HL-60/S4 (cell line): ENCODE data around the gene OR14A16.

Source experiments
- in situ Hi-C: fragments of 300-500 bp; cut with MboI; formaldehyde crosslinking; loops from 2 replicates; pipeline ENCODE4 v1.14.3; 2022; ENCODE audit warnings: low sequenced_read_pairs

Gene OR14A16

DNA sequence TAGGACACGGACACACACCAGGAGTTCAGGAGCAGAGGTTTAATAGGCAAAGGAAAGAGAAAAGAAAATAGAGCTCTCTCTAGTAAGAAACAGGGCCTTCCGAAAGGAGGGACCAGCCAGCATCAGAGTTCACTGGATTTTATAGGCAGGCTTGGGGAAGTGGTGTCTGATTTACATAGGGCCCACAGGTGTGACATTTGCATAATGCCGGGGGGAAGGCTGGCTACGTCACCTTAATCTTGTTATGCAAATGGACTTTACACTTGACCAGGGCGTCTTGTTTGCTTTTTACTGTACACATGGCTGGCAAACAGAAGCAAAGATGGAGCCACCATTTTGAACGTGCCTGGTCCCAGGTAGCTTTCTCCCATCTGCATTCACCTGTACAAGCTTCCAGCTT is at the start of gene OR14A16:
Gene OR14A16 (minus strand): TSS at position 97 of the 400 bp plus-strand sequence. CDS start 8,390 bp downstream, outside the sequence.
- in situ Hi-C loops, result no loop called here

DNA sequence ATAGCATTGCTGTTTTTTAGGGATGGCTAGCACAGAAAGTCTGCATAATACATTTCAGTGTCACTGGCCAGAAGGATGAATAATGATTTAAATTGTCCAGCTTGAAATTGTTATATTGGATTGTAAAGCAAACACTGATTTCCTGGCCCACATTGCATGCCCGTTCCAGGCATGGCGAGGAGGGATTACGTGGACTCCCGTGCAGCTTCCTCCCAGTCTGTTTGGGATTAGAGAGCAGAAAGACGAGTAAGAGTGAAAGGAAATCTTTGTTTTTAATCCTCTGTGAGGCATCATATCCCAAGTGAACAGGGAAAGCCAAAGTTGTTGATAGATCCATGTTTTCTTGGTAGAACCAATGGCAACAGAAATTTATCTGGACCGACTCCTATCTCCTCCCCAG is 41.5 kb upstream of the OR14A16 start:
- in situ Hi-C loops, result no loop called here

DNA sequence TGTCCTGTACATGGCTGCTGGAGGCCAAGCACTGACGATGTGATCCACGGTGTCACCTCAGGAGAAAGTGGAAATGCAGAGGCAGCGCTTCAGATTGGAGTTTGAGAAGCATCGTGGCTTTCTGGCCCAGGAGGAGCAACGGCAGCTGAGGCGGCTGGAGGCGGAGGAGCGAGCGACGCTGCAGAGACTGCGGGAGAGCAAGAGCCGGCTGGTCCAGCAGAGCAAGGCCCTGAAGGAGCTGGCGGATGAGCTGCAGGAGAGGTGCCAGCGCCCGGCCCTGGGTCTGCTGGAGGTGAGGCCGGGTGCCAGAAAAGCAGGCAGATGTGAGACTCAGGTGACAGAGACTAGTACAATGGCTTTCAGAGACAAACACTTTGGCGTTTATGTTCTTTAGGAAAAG is 40.7 kb upstream of the OR14A16 start:
- in situ Hi-C loops, result no loop called here

DNA sequence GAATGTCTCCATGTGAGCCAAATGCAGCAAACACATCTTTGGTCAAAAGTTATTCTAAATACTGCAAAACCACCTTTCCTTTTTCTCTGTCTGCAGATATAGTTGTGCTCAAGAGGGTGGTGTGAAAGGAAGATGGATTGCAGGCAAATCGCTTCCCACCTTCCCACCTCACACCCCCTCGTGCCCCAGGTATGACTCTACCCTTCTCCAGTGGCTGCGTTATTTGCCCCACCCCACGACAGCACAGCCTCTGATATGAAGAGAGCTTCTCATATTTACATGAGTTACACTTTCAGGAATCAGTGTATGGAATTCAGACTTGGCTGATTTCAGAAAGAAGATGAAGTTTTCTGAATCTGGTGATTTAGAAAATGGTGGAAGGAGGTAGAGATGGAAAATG is 38.8 kb upstream of the OR14A16 start:
- in situ Hi-C loops, result no loop called here

DNA sequence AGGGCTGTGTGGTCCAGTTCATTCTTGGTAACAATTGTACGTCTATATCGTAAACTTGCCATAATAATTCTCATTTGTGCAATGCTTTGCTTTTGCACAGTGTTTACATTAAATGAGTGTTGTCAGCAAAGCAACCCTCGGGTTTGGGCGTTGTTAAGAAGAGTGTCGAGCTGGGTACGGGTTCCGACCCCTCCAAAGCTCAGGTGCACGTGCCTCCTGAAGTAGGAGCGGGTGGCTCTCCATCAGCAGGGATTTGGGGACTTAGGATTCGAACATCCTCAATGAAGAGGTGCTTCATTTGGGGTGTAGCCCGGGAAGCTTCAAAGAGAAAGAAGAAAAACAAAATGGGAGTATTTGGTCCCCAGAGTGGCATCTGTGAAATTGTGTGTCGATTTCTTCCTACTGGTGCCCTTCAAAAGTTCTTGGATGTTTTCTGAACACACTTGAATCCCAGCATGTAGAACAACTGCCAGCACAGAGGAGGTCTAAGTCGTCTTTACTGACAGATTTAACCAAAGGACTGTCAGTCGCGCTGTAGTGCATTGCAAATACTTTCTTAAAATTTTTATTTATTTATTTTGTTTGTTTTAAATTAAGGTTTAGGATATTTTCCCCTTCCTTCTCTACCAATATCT is 34.2 kb upstream of the OR14A16 start:
- in situ Hi-C loops, result no loop called here

DNA sequence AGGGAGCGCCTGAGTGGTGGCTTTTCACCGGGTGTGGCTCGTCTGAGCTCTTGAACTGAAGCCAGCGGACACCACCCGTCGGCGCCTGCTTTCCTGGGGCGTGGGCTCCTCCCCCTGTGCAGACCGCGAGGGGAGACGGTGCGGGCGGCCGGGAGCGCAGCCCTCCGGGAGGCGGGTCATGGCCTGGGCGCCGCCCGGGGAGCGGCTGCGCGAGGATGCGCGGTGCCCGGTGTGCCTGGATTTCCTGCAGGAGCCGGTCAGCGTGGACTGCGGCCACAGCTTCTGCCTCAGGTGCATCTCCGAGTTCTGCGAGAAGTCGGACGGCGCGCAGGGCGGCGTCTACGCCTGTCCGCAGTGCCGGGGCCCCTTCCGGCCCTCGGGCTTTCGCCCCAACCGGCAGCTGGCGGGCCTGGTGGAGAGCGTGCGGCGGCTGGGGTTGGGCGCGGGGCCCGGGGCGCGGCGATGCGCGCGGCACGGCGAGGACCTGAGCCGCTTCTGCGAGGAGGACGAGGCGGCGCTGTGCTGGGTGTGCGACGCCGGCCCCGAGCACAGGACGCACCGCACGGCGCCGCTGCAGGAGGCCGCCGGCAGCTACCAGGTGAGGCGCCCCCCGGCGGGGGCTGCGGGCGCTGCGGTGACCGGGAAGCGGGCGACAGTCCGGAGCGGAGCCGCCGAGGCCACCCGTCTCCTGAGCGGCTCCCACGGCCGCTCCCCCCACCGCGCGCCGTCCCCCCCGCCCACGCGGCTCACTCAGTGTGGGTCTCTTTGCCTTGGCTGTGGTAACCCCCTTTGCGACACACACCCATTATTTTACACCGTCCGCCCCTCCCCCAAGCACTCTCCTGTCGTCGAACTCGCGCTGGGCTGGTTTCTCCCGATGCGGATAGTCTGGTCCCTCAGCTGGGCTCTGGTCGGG is 33.4 kb upstream of the OR14A16 start, which contains the start of gene TRIM58:
Gene TRIM58 (plus strand): TSS at position 119 of the 916 bp plus-strand sequence. CDS start 60 bp downstream, at position 179.
- in situ Hi-C loops, result no loop called here

GRCh38 chr1:247855911-247856310 is 32.0 kb upstream of the OR14A16 start:
- in situ Hi-C loops, result no loop called here

DNA sequence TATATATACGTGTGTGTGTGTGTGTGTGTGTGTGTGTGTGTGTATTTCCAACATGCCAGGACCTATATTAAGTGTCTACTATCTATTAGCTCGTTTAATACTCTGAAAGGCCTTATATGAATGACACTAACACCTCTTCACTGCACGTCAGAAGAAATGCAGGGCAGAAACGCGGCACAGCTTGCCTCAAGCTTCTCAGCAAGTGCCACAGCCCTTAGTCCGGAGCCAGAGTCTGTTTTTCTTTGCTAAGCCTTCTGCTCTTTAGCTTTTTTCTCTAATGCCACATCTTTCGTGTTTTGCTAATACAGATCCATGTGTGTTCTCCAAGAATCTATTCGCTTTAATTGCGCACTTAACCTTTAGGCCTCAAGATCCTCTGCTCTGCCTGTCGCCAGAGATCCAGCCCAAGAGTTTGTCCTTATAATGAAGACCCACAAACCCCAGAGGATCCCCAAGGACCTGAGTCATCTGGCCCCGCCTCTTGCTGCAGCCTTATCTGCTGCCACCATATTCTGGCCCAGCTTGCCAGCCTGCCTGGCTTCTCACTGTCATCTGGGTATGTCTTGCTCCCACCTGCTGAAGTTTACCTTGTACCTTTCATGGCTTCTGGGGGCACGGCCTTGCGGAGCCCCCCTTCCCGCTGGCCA is 31.1 kb upstream of the OR14A16 start:
- in situ Hi-C loops, result no loop called here

DNA sequence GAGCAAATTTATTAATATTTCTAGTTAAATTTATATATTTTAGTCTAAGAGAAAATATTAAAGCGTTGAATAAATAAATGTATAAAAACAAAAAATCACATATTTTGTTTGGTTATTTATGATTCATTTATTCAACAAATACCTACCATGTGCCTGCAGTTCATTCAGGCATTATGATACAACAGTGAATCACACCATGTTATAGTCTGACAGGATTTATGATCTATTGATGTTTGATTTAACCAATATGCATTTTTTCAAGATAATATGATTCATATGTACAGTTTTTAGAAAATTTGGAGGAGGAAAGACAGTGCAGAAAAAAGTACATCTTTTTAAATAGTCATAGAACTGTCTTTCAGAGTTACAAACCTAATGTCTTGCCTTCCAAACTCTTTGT is 25.7 kb upstream of the OR14A16 start:
- in situ Hi-C loops, result no loop called here

DNA sequence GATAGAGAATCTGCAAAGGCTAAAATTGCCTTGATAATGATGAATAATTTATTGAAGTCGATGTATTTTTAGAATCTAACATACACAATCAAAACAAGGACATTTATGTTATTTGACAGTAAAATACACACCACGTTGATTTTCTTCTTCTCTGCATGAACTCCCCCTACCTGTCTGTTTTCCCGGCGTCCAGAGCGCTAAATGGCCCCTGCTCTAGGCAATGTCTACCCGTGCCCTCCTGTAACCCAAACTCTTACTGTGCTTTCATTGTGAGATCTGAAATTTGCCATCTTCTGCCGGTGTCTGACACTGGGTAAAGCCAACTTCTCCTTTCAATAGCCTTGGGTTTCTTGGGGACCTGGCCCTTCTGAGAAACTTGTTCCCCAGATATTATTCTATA is 24.4 kb upstream of the OR14A16 start:
- in situ Hi-C loops, result no loop called here

DNA sequence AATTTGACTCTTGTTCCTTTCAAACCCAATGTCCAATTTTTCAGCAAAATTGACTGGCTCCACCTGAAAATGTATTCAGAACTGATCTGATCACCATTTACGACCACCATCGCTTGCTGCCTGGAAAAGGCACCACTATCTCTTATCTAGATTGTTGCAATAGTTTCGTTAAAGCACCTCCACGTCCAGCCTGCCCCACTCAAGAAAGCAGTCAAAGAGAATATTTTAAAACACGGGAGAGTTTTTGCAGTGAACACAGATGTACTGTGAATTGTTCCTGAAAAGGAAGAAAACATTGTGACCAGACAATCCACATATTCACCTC is 21.7 kb upstream of the OR14A16 start:
- in situ Hi-C loops, result no loop called here

DNA sequence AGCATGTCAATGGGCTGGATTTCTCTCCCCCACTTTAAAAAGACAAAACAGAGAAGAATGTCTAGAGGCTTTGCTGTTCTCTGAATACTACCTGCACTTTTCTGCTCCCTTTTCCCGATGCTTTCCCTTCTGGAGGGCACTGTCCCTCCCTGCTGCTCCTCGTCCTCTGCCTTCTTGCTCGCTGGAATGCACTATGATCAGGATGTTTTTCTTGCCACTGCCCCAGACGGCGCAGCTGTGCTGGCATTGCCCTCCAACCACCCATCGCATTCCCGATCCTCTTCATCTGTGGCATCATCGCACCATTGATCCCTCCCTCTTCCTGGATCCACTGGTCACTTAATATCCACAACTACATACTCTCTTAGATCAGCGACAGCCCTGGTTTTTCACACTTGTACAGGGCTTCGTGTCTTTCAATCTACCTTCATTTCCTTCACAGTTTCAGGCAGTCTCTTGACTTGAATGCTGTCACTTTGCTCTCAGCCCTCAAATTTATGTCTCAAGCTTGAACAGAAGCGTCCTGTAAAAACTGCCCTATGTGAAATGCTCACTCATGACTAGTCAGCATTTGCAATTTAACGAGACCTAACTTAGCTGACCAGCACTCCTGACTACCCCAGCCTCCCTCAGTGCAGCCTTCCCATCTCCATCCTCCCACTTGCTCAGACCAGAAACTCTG is 21.2 kb upstream of the OR14A16 start:
- in situ Hi-C loops, result no loop called here

DNA sequence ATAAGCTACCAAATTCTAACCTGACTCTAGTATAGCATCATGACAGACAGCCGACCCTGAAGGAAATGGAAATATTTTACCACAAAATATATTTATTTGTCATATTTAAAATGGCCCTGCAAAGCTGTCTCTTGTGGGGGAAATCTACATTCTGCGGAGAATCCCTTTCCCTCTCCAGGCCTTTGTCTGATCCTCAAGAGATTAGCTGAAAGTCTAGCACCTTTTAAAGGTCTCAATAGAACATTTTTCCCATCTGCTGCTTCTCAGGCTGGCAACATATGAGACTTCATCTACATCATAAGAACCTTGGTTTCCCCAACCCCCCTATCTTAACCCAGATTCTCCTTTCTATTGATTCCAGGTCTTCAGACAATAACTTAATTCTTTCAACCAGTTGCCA is 19.5 kb upstream of the OR14A16 start:
- in situ Hi-C loops, result no loop called here

- in situ Hi-C loops, result no loop called here
Observed at GRCh38 chr1:247841796-247842195, 17.9 kb upstream of the OR14A16 start, which contains the start of gene OR11L1. OR11L1 (minus strand) TSS chr1:247841896; CDS start chr1:247841896, 0 bp downstream.

- in situ Hi-C loops, result no loop called here
Observed at GRCh38 chr1:247840818-247841217, 16.9 kb upstream of the OR14A16 start.

DNA sequence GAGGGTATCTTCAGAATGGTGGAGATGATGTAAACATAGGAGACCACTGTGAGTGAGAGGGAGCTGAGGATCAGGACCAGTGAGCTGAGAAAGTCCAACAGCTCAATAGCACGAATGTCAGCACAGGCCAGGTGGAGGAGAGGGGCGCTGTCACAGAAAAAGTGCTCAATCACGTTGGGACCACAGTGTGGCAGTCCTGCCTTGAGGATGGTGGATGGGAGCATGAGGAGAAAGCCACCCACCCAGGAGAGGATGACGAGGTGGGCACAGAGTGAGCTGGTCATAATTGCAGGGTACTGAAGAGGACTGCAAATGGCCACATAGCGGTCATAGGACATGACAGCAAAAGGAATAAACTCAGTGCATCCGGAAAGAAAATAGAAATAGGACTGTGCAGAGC is 9.7 kb upstream of the OR14A16 start:
- in situ Hi-C loops, result no loop called here

- in situ Hi-C loops, result no loop called here
Observed at GRCh38 chr1:247829656-247830055, 5.7 kb upstream of the OR14A16 start.

GRCh38 chr1:247825362-247825761 is 1.4 kb upstream of the OR14A16 start:
- in situ Hi-C loops, result no loop called here

GRCh38 chr1:247822060-247822459 is 1.9 kb downstream of the OR14A16 start:
- in situ Hi-C loops, result no loop called here

GRCh38 chr1:247812637-247813036 is 11.3 kb downstream of the OR14A16 start:
- in situ Hi-C loops, result no loop called here

DNA sequence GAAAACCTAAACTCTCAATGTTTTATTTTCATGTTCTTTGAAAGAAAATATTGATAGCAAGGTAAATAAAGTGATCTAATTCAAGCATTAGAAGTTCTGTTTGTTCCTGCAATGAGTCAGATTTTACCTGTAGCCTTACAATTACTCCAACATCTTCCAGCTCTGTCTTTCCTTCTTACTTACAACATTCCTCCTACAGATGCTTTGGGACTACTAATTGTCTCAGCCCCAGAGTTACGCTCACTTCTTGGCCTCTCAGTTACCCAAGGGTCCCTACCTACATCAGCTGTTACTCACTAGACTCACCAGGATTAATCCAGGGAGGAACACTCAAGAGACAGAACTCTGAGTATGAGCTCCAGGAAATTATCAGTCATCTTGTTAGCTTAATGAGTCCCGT is 26.4 kb downstream of the OR14A16 start:
- in situ Hi-C loops, result no loop called here
